C4-2B (cell line): ENCODE measurements around the gene ARX.

ENCODE experiments used
- ZFX ChIP-seq: fragments of 450-650 bp; IDR thresholded peaks from 2 replicates; pipeline ENCODE4 v1.6.1; 2017
- TF ChIP-seq, protein P1 (sequence below): fragments of 450-650 bp; conservative IDR thresholded peaks from 2 replicates; pipeline ENCODE4 v1.5.1; 2017; ENCODE audit warnings: mild to moderate bottlenecking

DNA sequence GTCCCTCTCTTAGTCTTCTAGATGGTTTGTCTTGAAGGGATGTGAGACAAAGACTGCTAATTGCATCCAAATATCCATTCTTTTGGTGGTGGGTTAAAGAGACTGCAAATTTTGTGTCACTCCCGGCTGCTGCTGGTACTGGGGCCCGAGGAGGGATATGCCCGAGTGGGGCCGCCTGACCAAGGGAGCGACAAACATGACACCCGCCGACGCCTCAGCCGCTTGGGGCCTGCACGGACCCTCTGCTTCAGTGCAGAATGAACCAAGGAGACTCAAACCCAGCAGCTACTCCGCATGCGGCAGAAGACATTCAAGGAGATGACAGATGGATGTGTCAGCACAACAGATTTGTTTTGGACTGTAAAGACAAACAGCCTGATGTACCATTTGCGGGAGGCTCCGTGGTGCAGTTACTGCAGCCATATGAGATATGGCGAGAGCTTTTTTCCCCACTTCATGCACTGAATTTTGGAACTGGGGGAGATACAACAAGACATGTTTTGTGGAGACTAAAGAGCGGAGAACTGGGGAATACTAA lies 13.6 kb upstream of the ARX start:
- TF ChIP-seq, protein P1, sequence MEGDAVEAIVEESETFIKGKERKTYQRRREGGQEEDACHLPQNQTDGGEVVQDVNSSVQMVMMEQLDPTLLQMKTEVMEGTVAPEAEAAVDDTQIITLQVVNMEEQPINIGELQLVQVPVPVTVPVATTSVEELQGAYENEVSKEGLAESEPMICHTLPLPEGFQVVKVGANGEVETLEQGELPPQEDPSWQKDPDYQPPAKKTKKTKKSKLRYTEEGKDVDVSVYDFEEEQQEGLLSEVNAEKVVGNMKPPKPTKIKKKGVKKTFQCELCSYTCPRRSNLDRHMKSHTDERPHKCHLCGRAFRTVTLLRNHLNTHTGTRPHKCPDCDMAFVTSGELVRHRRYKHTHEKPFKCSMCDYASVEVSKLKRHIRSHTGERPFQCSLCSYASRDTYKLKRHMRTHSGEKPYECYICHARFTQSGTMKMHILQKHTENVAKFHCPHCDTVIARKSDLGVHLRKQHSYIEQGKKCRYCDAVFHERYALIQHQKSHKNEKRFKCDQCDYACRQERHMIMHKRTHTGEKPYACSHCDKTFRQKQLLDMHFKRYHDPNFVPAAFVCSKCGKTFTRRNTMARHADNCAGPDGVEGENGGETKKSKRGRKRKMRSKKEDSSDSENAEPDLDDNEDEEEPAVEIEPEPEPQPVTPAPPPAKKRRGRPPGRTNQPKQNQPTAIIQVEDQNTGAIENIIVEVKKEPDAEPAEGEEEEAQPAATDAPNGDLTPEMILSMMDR: no peak
- TF ChIP-seq ZFX: no peak
